HG02588 (cell line): Measurements from ENCODE around the gene RAB11A.
"Not testable (repeated sequence)": the region's sequence is repeated elsewhere in the genome, so short reads cannot be mapped to it uniquely, and the experiment has no call there.

Experiments used
- ATAC-seq: cut with Tn5 transposase; IDR thresholded peaks from one replicate; pipeline ENCODE4 v1.9.1; 2021; ENCODE audit warnings: mild to moderate bottlenecking, moderate library complexity; ENCODE audit not compliant: unreplicated experiment

The RAB11A gene

GRCh38 chr15:65841121-65841930, 28.0 kb upstream of the RAB11A start:
- ATAC-seq, result no peak

- no peak for ATAC-seq
Measured at GRCh38 chr15:65845826-65846519, 23.3 kb upstream of the RAB11A start.

- no peak for ATAC-seq
Measured at GRCh38 chr15:65847989-65848388, 21.3 kb upstream of the RAB11A start.

GRCh38 chr15:65851981-65852380, 17.3 kb upstream of the RAB11A start:
- ATAC-seq, result no peak

- ATAC-seq, result no peak
Measured at GRCh38 chr15:65856821-65857455, 12.4 kb upstream of the RAB11A start.

GRCh38 chr15:65857718-65858402, 11.4 kb upstream of the RAB11A start:
- no peak for ATAC-seq

GRCh38 chr15:65862682-65863081, 6.6 kb upstream of the RAB11A start:
- no peak for ATAC-seq

- no peak for ATAC-seq
Measured at GRCh38 chr15:65863106-65863505, 6.2 kb upstream of the RAB11A start.

- no peak for ATAC-seq
Measured at GRCh38 chr15:65867244-65867643, 2.0 kb upstream of the RAB11A start.

GRCh38 chr15:65867933-65868332, 1.4 kb upstream of the RAB11A start:
- ATAC-seq, result not testable (repeated sequence)

- ATAC-seq, result no peak
Measured at GRCh38 chr15:65868546-65869125, 655 bp upstream of the RAB11A start.

- ATAC-seq, result no peak
Measured at GRCh38 chr15:65869954-65870871, 922 bp downstream of the RAB11A start.

- no peak for ATAC-seq
Measured at GRCh38 chr15:65870889-65871533, 1.7 kb downstream of the RAB11A start.

- ATAC-seq, result not testable (repeated sequence)
Measured at GRCh38 chr15:65871886-65872285, 2.6 kb downstream of the RAB11A start.

GRCh38 chr15:65872596-65872995, 3.3 kb downstream of the RAB11A start:
- ATAC-seq, result not testable (repeated sequence)

GRCh38 chr15:65873256-65873655, 4.0 kb downstream of the RAB11A start:
- ATAC-seq, result no peak

GRCh38 chr15:65875458-65875857, 6.2 kb downstream of the RAB11A start:
- ATAC-seq, result no peak

- no peak for ATAC-seq
Measured at GRCh38 chr15:65877749-65878148, 8.5 kb downstream of the RAB11A start.

- ATAC-seq, result no peak
Measured at GRCh38 chr15:65881766-65882434, 12.6 kb downstream of the RAB11A start.
